ENCODE data around the gene CASQ1. TPM values are rescaled to one million over a fixed set of nuclear protein-coding genes. Genes with fewer than 3 reads are reported as not detected.

CASQ1 gene
- total RNA-seq, 1 donor from 2014 or later, result 0.26 TPM

DNA sequence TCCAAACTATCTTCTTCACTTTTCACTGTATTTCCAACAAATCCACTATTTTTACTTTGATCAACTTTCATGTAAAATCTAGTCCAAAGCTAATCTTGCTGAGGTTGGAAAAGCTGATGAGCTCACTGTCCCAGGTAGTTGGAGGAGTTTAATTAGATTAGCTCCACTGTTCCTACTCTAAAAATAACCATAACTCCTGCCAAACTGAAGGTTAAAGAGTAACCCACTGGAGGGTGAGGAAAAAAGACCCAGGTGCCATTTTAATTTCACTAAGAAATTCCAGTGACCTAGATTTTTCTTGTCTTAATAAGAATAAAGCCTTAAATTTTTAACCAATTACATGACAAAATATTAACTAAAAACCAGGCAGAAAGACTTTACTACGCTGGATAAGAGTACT lies 56.7 kb downstream of the CASQ1 start:
- no peak for DNase-seq (ENCODE audit: low read depth, low spot score)
- no peak for TF ChIP-seq CTCF (conservative IDR thresholded peaks at IDR 0.05)
- Mint-ChIP-seq H3K27ac (ENCODE audit: unreplicated experiment) (no peak overlapping the region), H3K4me3 (no peak overlapping the region), H3K27me3 (ENCODE audit: low read depth) (no peaks in the 10 kb centered on the region), H3K9me3 (no peaks in the 10 kb centered on the region), H3K36me3 (ENCODE audit: low read depth) (no peaks in the 10 kb centered on the region), H3K4me1 (peaks cover 17% of the 10 kb centered on the region)

DNA sequence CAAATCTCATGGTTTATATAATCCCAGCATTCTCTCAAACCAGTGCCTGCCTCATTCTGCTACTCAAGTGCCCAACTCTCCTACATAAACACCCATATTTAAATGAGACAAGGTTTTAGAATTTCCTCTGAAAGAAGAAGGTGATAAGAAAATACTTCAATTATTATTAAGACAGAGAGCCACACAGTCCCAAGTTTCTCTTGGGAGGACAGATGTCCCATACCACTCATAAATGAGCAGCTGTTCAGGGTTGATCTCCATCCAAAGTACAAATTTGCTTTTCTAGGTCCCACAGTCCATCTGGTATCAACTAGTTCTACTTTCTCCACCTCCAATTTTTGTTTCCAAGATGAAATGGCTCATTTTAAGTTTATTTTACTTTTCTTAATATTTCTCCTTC lies 60.6 kb downstream of the CASQ1 start:
- Mint-ChIP-seq H3K9me3 (no peaks in the 10 kb centered on the region), H3K27ac (ENCODE audit: unreplicated experiment) (no peak overlapping the region)

More for the DNA sequence above, 60.6 kb downstream of the CASQ1 start:
- Mint-ChIP-seq H3K4me1 (peaks cover 7% of the 10 kb centered on the region), H3K4me3 (no peak overlapping the region), H3K36me3 (ENCODE audit: low read depth) (no peaks in the 10 kb centered on the region), H3K27me3 (ENCODE audit: low read depth) (no peaks in the 10 kb centered on the region)
- DNase-seq (ENCODE audit: low read depth, low spot score), result no peak
- TF ChIP-seq CTCF (conservative IDR thresholded peaks at IDR 0.05), result no peak

Other genes starting within 250 kb of the CASQ1 start
- gene IGSF9, start 245.0 kb upstream of the CASQ1 start, total RNA-seq, result 23.9 and 24.5 TPM in 2 replicates
- not detected in 2 replicates for gene SLAMF9, start 236.3 kb upstream of the CASQ1 start, total RNA-seq
- gene PIGM, start 158.6 kb upstream of the CASQ1 start, total RNA-seq, result 9.7 and 9.9 TPM in 2 replicates
- gene KCNJ10, start 120.4 kb upstream of the CASQ1 start, total RNA-seq, result 0.47 and 0.73 TPM in 2 replicates
- 0.11 and 0.19 TPM in 2 replicates for gene KCNJ9, start 109.0 kb upstream of the CASQ1 start, total RNA-seq
- gene IGSF8, start 92.0 kb upstream of the CASQ1 start, total RNA-seq, result 27.5 and 28.4 TPM in 2 replicates
- gene ATP1A2, start 74.8 kb upstream of the CASQ1 start, total RNA-seq, result 93.6 and 101 TPM in 2 replicates
- 0.20 and 0.35 TPM in 2 replicates for gene ATP1A4, start 39.0 kb upstream of the CASQ1 start, total RNA-seq
- 113 and 117 TPM in 2 replicates for gene PEA15, start 14.8 kb downstream of the CASQ1 start, total RNA-seq
- gene DCAF8, start 72.0 kb downstream of the CASQ1 start, total RNA-seq, result 124 and 130 TPM in 2 replicates
- 85.5 and 87.4 TPM in 2 replicates for gene PEX19, start 94.6 kb downstream of the CASQ1 start, total RNA-seq
- 123 and 124 TPM in 2 replicates for gene COPA, start 152.7 kb downstream of the CASQ1 start, total RNA-seq
- 83.1 and 98.8 TPM in 2 replicates for gene NCSTN, start 152.8 kb downstream of the CASQ1 start, total RNA-seq
- 10.0 and 10.6 TPM in 2 replicates for gene NHLH1, start 176.5 kb downstream of the CASQ1 start, total RNA-seq
- 106 and 109 TPM in 2 replicates for gene VANGL2, start 210.0 kb downstream of the CASQ1 start, total RNA-seq